CD14-positive monocyte (primary cell): ENCODE data around the gene PGLYRP2. TPM values are rescaled to one million over a fixed set of nuclear protein-coding genes. Genes with fewer than 3 reads are reported as not detected.
A peak's percentile ranks its signal among the peaks of the same experiment; 100 is the strongest.

Experiments
- DNase-seq, 3 donors: peaks; one replicate each; pipeline ENCODE4 v3.0.0-alpha.2; 2011 to 2022
- H2AFZ ChIP-seq: 2 replicates; pipeline ENCODE4 v1.6.0; 2012; ENCODE audit warnings: mild to moderate bottlenecking, low read depth, low read length, inconsistent platforms; ENCODE audit not compliant: insufficient read depth, poor library complexity, severe bottlenecking
- H3K27ac ChIP-seq, 2 donors: 1 replicate in 1 of 2; 2 replicates in 1 of 2; pipeline ENCODE4 v1.5.1; 2012 to 2013; ENCODE audit warnings: low read length in 2 of 2, control low read depth in 1 of 2, inconsistent platforms in 1 of 2, low read depth in 1 of 2, mild to moderate bottlenecking in 1 of 2
- H3K27me3 ChIP-seq, 2 donors: one replicate each; pipeline versions ENCODE4 v1.6.0 to v1.6.1; 2011 to 2013; ENCODE audit warnings: low read length in 2 of 2; ENCODE audit not compliant: control insufficient read depth in 2 of 2, insufficient read depth in 2 of 2
- H3K36me3 ChIP-seq, 2 donors: replicated peaks in 1 of 2; 1 replicate in 1 of 2; 2 replicates in 1 of 2; pipeline versions ENCODE4 v1.5.1 to v1.6.1; 2012 to 2013; ENCODE audit warnings: low read length in 2 of 2, control low read depth in 1 of 2, inconsistent platforms in 1 of 2, mild to moderate bottlenecking in 1 of 2; ENCODE audit not compliant: insufficient read depth in 2 of 2, control insufficient read depth in 1 of 2
- H3K4me1 ChIP-seq, 2 donors: 1 replicate in 1 of 2; 2 replicates in 1 of 2; pipeline versions ENCODE4 v1.5.1 to v1.6.1; 2012 to 2013; ENCODE audit warnings: low read length in 2 of 2, control low read depth in 1 of 2, inconsistent platforms in 1 of 2, mild to moderate bottlenecking in 1 of 2, moderate library complexity in 1 of 2; ENCODE audit not compliant: insufficient read depth in 2 of 2, control insufficient read depth in 1 of 2
- H3K4me2 ChIP-seq: replicated peaks from 2 replicates; pipeline ENCODE3; 2012; ENCODE audit warnings: low read length, moderate library complexity, mild to moderate bottlenecking; ENCODE audit not compliant: poor library complexity, severe bottlenecking; ENCODE audit errors: extremely low read depth
- H3K4me3 ChIP-seq, 3 experiments: fragments of 200-600 bp in 1 of 3; sonication (generic) in 1 of 3; replicated peaks in 1 of 3; 1 replicate in 2 of 3; 2 replicates in 1 of 3; pipeline ENCODE4 v1.5.1; 2011 to 2013; ENCODE audit warnings: low read length in 3 of 3, mild to moderate bottlenecking in 3 of 3, control low read depth in 2 of 3, low read depth in 2 of 3, inconsistent platforms in 1 of 3, moderate library complexity in 1 of 3
- H3K79me2 ChIP-seq: 2 replicates; pipeline ENCODE4 v1.6.0; 2012; ENCODE audit warnings: mild to moderate bottlenecking, control low read depth, inconsistent platforms, low read length, moderate library complexity; ENCODE audit not compliant: insufficient read depth
- H3K9ac ChIP-seq: 2 replicates; pipeline ENCODE4 v1.6.0; 2017; ENCODE audit warnings: low read length, mild to moderate bottlenecking; ENCODE audit not compliant: insufficient read depth, poor library complexity, severe bottlenecking
- H3K9me3 ChIP-seq, 2 donors: replicated peaks in 1 of 2; 1 replicate in 1 of 2; 2 replicates in 1 of 2; pipeline versions ENCODE4 v1.5.1 to v1.6.1; 2012 to 2013; ENCODE audit warnings: low read length in 2 of 2, control low read depth in 1 of 2; ENCODE audit not compliant: control insufficient read depth in 1 of 2, insufficient read depth in 1 of 2
- H4K20me1 ChIP-seq: 2 replicates; pipeline ENCODE4 v1.6.0; 2012; ENCODE audit warnings: mild to moderate bottlenecking, low read length, control low read depth, moderate library complexity; ENCODE audit not compliant: insufficient read depth
- H3K27ac Mint-ChIP-seq, 7 donors: one replicate each; pipeline ENCODE4 v1.8.0; 2020; ENCODE audit warnings: mild to moderate bottlenecking in 7 of 7, mixed read lengths in 7 of 7, moderate library complexity in 6 of 7, inconsistent platforms in 2 of 7
- H3K27me3 Mint-ChIP-seq, 3 donors: one replicate each; pipeline ENCODE4 v1.8.0; 2021 to 2022; ENCODE audit warnings: low read depth in 3 of 3, mild to moderate bottlenecking in 3 of 3, mixed read lengths in 3 of 3, moderate library complexity in 3 of 3, inconsistent platforms in 1 of 3
- H3K36me3 Mint-ChIP-seq, 2 donors: one replicate each; pipeline ENCODE4 v1.8.0; 2020; ENCODE audit warnings: mixed read lengths in 2 of 2, inconsistent platforms in 1 of 2, mild to moderate bottlenecking in 1 of 2
- H3K4me1 Mint-ChIP-seq: one replicate; pipeline ENCODE4 v1.8.0; 2020; ENCODE audit warnings: mild to moderate bottlenecking, mixed read lengths
- H3K4me3 Mint-ChIP-seq, 2 donors: one replicate each; pipeline ENCODE4 v1.8.0; 2020; ENCODE audit warnings: mild to moderate bottlenecking in 2 of 2, mixed read lengths in 2 of 2, moderate library complexity in 1 of 2
- H3K9me3 Mint-ChIP-seq, 7 donors: one replicate each; pipeline ENCODE4 v1.8.0; 2020 to 2022; ENCODE audit warnings: mixed read lengths in 7 of 7, mild to moderate bottlenecking in 6 of 7, moderate library complexity in 6 of 7, inconsistent platforms in 2 of 7
- WGBS: methylation state at CpG from one replicate; pipeline ENCODE4 v1.1.5; 2013; ENCODE audit warnings: missing lambda C conversion rate; ENCODE audit not compliant: insufficient coverage; 5-methylcytosine and 5-hydroxymethylcytosine counted together
- intact Hi-C, 2 donors: fragments of 100-400 bp; cut with micrococcal nuclease; formaldehyde crosslinking; loops; one replicate each; pipeline versions ENCODE4 v1.15.0 to v1.15.1; 2023
- polyA plus RNA-seq, 3 donors: library from polyadenylated mRNA; depleted of rRNA in 1 of 3; unstranded in 2 of 3; stranded (reverse) in 1 of 3; fragments of 300-500 nt in 2 of 3; fragments of >200 nt in 1 of 3; fragmentation: Illumina TruSeq in 2 of 3; gene quantifications; 1 replicate in 2 of 3; 2 replicates in 1 of 3; pipeline ENCODE4 v1.2.3, GENCODE V29; 2012 to 2021
- TF ChIP-seq, protein P1 (sequence below): fragments of 200-600 bp; IDR thresholded peaks from one replicate; pipeline ENCODE4 v1.8.0; 2022; ENCODE audit warnings: antibody characterized with exemption, mild to moderate bottlenecking

The PGLYRP2 gene
- polyA plus RNA-seq, 3 donors: 0.03 to 0.32 (median 0.15) TPM

DNA sequence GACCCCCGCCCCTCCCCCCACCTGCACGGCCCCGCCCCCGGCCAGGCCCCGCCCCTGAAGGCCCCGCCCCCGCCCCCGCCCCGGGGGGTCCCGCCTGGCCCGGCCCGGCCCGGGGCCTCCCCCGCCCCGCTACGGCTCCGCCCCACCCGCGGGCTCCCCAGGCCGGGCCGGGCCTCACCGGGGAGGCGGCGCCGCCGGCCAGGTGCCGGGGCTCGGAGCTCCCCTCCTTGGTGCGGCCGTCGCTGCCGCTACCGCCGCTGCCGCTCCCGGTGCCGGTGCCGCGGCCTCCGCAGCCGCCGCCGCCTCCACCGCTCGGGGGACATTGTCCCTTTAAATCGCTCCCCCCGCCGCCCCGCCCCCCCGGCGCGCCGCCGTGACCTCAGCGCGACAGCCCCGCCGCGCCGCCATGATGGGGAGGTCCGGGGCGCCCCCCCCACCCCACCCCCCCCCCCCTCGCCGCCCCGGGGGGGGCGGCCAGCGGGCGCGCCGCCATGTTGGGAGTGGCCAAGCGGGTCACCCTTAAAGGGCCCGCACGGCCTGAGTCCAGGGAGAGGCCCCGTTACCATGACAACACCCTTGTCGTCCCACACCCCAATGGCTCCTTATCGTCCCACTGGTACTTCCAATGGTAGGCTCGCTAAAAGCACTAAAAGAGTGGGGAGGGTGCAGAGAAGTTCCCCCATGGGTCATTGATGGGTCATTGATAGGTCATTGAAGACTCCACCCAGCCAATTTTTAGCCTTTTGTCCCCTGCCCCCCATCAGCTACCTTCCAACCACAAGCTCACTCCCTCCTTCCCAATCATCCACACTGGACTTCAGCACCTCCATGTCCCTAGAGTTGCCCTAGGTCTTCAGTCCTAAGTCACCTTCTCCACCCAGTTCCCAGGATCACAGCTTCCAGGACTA, 29.4 kb downstream of the PGLYRP2 start, which contains the start of gene WIZ:
WIZ (minus strand) TSS at position 337 of the 908 bp plus-strand sequence. CDS start 1,649 bp downstream, outside the sequence.
- H2AFZ ChIP-seq: peak within 1 kb of the TSS; percentile 80
- Mint-ChIP-seq H3K27me3 (peaks cover 0 to 5% (median 0%) of the 10 kb centered on the region in 3 donors), H3K27ac (peak within 1 kb of the TSS; percentile 84 to 94 (median 92)), H3K36me3 (peaks cover 25 to 28% of the 10 kb centered on the region in 2 donors), H3K4me3 (peak within 1 kb of the TSS; percentile 73 to 79), H3K9me3 (peaks cover 0 to 3% (median 2%) of the 10 kb centered on the region in 7 donors), H3K4me1 (peaks cover 15% of the 10 kb centered on the region)
- H3K9ac ChIP-seq: peak within 1 kb of the TSS; percentile 56
- peak; percentile 53 to 72 (median 58) for DNase-seq
- no peaks in the 10 kb centered on the region for H3K79me2 ChIP-seq
- H3K27me3 ChIP-seq: no peaks in the 10 kb centered on the region
- TF ChIP-seq, protein P1, sequence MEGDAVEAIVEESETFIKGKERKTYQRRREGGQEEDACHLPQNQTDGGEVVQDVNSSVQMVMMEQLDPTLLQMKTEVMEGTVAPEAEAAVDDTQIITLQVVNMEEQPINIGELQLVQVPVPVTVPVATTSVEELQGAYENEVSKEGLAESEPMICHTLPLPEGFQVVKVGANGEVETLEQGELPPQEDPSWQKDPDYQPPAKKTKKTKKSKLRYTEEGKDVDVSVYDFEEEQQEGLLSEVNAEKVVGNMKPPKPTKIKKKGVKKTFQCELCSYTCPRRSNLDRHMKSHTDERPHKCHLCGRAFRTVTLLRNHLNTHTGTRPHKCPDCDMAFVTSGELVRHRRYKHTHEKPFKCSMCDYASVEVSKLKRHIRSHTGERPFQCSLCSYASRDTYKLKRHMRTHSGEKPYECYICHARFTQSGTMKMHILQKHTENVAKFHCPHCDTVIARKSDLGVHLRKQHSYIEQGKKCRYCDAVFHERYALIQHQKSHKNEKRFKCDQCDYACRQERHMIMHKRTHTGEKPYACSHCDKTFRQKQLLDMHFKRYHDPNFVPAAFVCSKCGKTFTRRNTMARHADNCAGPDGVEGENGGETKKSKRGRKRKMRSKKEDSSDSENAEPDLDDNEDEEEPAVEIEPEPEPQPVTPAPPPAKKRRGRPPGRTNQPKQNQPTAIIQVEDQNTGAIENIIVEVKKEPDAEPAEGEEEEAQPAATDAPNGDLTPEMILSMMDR: no peak
- H3K27ac ChIP-seq: peak within 1 kb of the TSS; percentile 46 to 75
- H4K20me1 ChIP-seq: peaks cover 4% of the 10 kb centered on the region
- WGBS: under 1% methylated on average over 40 of the region's 77 CpGs
- intact Hi-C loops: loop anchor here (1.0 to 2.0 kb wide), 3 partner anchors 18 to 31 kb away; partner anchors contain the start of gene AKAP8L (in 1 of the 2)
- peaks cover 11 to 12% of the 10 kb centered on the region in 2 donors for H3K4me1 ChIP-seq
- peak within 1 kb of the TSS; percentile 88 for H3K4me2 ChIP-seq
- peak within 1 kb of the TSS; percentile 43 to 76 (median 57) for H3K4me3 ChIP-seq
- H3K9me3 ChIP-seq: no peaks in the 10 kb centered on the region
- peaks cover 18 to 33% of the 10 kb centered on the region in 2 donors for H3K36me3 ChIP-seq

GRCh38 chr19:15448778-15449619, 30.3 kb downstream of the PGLYRP2 start:
- H3K4me1 Mint-ChIP-seq: peaks cover 15% of the 10 kb centered on the region
- H4K20me1 ChIP-seq: peaks cover 4% of the 10 kb centered on the region
- peaks cover 0 to 5% (median 0%) of the 10 kb centered on the region in 3 donors for H3K27me3 Mint-ChIP-seq
- H3K4me3 ChIP-seq: peak overlapping the region; percentile 43 to 76 (median 57)
- H3K36me3 Mint-ChIP-seq: peaks cover 16 to 19% of the 10 kb centered on the region in 2 donors
- H3K4me3 Mint-ChIP-seq: peak overlapping the region; percentile 73 to 79
- H3K4me1 ChIP-seq: peaks cover 11 to 12% of the 10 kb centered on the region in 2 donors
- peak overlapping the region; percentile 56 for H3K9ac ChIP-seq
- no peaks in the 10 kb centered on the region for H3K9me3 ChIP-seq
- no peak overlapping the region for H3K27ac ChIP-seq
- WGBS: 11% methylated on average over 16 of the region's 43 CpGs
- no peaks in the 10 kb centered on the region for H3K79me2 ChIP-seq
- H3K9me3 Mint-ChIP-seq: peaks cover 0 to 3% (median 2%) of the 10 kb centered on the region in 7 donors
- peak overlapping the region; percentile 88 for H3K4me2 ChIP-seq
- H2AFZ ChIP-seq: peak overlapping the region; percentile 80
- TF ChIP-seq, protein P1: no peak
- H3K36me3 ChIP-seq: peaks cover 10 to 24% of the 10 kb centered on the region in 2 donors
- peak overlapping the region; percentile 34 to 74 (median 52) for H3K27ac Mint-ChIP-seq
- intact Hi-C loops: no loop called here
- no peak for DNase-seq
- H3K27me3 ChIP-seq: no peaks in the 10 kb centered on the region
